HFF-Myc (cell line): ENCODE results near the gene LRRC3C.
"Not testable (repeated sequence)": the region's sequence is repeated elsewhere in the genome, so short reads cannot be mapped to it uniquely, and the experiment has no call there.

ENCODE experiments used
- DNase-seq: peaks from one replicate; pipeline ENCODE4 v3.0.0-alpha.2; 2011; ENCODE audit warnings: low read depth; ENCODE audit errors: extremely low read depth
- H3K4me3 ChIP-seq: replicated peaks from 2 replicates; pipeline ENCODE4 v1.5.1; 2011; ENCODE audit warnings: low read depth, mild to moderate bottlenecking, control low read depth, low read length
- CTCF ChIP-seq: IDR thresholded peaks from 2 replicates; pipeline ENCODE4 v1.5.1; 2012; ENCODE audit warnings: mild to moderate bottlenecking, low read depth, low read length, control low read depth; ENCODE audit errors: missing control alignments

LRRC3C gene, protein sequence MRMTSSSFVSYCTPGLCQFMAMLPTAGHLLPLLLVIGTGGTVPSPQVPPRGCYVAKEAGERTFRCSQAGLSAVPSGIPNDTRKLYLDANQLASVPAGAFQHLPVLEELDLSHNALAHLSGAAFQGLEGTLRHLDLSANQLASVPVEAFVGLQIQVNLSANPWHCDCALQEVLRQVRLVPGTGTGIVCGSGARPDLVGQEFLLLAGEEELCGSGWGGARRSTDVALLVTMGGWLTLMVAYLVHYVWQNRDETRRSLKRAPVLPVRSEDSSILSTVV

GRCh38 chr17:39927101-39927928, at the start of gene LRRC3C, which contains the start of gene ORMDL3:
Gene LRRC3C, plus strand, starts transcription at chr17:39927732. Its CDS starts 13,792 bp downstream, at chr17:39941524.
Gene ORMDL3, minus strand, starts transcription at chr17:39927601. Its CDS starts 3,398 bp downstream, at chr17:39924203.
- no peak for TF ChIP-seq CTCF
- peak within 1 kb of the TSS; percentile 81 for H3K4me3 ChIP-seq
- peak; percentile 75 for DNase-seq

DNA sequence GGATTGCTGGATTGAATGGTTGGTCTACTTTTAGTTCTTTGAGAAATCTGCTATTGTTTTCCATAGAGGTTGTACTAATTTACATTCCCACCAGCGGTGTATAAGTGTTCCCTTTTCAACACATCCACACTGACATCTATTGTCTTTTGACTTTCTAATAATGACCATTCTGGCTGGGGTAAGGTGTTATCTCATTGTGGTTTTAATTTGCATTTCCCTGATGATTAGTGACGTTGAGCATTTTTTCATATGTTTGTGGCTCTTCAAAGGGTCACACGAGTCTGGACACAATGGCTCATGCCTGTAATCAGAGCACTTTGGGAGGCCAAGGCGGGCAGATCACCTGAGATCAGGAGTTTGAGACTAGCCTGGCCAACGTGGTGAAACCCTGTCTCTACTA, 41.4 kb upstream of the LRRC3C start:
- H3K4me3 ChIP-seq, DNase-seq: not testable (repeated sequence)

GRCh38 chr17:39887078-39887477, 40.5 kb upstream of the LRRC3C start:
- no peak for DNase-seq
- TF ChIP-seq CTCF, result no peak
- H3K4me3 ChIP-seq, result no peak overlapping the region

GRCh38 chr17:39889200-39889599, 38.3 kb upstream of the LRRC3C start:
- no peak for DNase-seq
- no peak for TF ChIP-seq CTCF
- H3K4me3 ChIP-seq, result no peak overlapping the region

DNA sequence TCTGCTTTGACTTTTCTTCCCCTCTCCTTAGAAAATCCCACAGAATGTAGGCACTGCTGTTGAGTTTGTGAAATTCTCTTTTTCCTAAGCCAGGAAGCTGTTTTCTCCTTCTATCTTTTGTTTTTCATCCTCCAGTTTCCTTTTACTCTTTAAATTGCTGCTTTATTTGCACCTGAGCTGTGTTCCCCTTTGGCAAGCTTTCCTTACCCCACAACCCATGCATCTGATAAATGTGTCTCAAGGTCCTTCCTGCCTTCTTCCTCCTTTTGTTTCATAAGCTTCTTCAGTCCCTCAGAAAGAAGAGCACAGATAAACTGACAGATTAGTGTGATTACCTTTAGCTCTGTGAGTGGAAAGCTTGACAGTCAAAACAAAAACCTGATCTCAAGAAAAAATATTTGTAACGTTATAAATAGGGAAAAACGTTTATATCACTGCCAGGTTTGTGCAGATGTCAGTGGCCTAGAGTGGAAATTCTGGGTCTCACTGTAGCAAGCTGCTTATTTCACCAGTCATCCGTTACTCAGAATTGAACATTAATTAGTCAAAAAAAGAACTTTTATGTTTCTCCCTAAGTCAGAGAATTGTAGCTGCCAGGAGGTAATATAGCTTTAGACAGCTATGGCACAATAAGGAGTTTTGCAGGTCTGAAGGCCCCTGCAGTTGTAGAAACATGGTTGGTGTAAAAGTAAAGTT, 32.7 kb upstream of the LRRC3C start:
- no peak for DNase-seq
- H3K4me3 ChIP-seq, result no peak overlapping the region
- no peak for TF ChIP-seq CTCF

GRCh38 chr17:39898088-39898487, 29.4 kb upstream of the LRRC3C start:
- DNase-seq, result no peak
- H3K4me3 ChIP-seq, result no peak overlapping the region
- no peak for TF ChIP-seq CTCF

DNA sequence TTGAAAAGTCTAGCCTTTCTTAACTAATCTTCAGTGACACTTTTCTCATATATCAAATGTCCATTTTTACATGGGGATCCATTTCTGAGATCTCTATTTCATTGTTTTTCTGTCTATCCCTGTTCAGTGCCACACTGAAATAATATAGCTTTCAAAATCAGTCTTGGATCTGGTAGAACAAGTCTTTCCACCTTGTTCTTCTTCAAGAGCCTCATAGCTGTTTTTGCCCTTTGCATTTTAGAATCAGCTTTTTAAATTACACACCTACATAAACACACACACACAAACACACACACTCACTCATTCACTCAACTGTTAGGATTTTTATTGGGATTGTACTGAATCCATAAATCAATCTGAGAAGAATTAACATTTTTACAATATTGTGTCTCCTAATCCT, 28.3 kb upstream of the LRRC3C start:
- no peak for TF ChIP-seq CTCF
- DNase-seq, result no peak
- no peak overlapping the region for H3K4me3 ChIP-seq

GRCh38 chr17:39902027-39902426, 25.5 kb upstream of the LRRC3C start:
- DNase-seq, H3K4me3 ChIP-seq: not testable (repeated sequence)
